HEK293 (cell line): Measurements from ENCODE around the gene ASCC2.

Experiments used
- BCL11A ChIP-seq: fragments of 450-650 bp; formaldehyde crosslinking; IDR thresholded peaks from 2 replicates; pipeline ENCODE4 v1.5.1; 2016; ENCODE audit warnings: low read depth, missing biosample characterization, missing genetic modification characterization
- CTCF ChIP-seq: fragments of 450-650 bp; formaldehyde crosslinking; IDR thresholded peaks from 2 replicates; pipeline ENCODE4 v1.5.1; 2016; ENCODE audit warnings: missing biosample characterization, missing genetic modification characterization
- PBX3 ChIP-seq: sonication (generic); formaldehyde crosslinking; IDR thresholded peaks from 2 replicates; pipeline ENCODE4 v1.8.1; 2022; ENCODE audit warnings: mild to moderate bottlenecking, moderate library complexity, missing genetic modification reagents
- SETDB1 ChIP-seq: IDR thresholded peaks from one replicate; pipeline ENCODE4 v1.6.1; 2017; ENCODE audit warnings: mild to moderate bottlenecking, low read length, moderate library complexity, mixed read lengths; ENCODE audit not compliant: insufficient read length
- ZBTB17 ChIP-seq: fragments of 450-650 bp; formaldehyde crosslinking; IDR thresholded peaks from 2 replicates; pipeline ENCODE4 v1.5.1; 2016; ENCODE audit warnings: missing biosample characterization, missing genetic modification characterization
- ZBTB26 ChIP-seq: fragments of 450-650 bp; formaldehyde crosslinking; optimal IDR thresholded peaks from 2 replicates; pipeline ENCODE3; 2016; ENCODE audit warnings: missing biosample characterization, mild to moderate bottlenecking, missing genetic modification characterization

DNA sequence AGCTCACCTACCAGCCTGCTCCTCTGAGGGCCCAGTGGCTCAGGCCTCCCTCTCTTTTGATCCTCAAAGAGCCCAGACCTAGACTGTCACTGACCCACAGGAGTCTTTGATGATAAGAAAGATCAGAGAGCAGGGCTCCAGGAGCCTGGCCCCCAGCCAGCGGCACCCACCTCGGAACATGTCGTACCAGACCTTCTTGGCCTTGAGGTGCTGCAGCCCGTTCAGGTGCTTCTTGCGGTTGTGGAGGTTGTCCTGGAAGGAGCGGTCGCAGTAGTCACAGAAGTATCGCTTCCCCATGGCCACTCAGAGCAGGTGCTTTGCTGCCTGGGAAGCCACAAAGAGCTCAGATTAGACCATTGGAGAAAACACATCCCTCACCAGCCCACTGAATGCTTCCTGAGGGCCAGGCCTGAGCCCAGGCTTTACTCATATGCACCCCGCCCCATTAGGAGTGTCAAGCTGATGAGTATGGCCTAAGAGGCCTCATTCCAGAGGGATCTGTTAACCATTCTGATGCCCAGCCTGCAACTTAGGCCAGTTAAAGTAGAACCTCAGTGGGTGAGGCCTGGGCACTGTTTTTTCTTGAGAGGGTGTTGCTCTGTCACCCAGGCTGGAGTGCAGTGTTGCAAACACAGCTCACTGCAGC lies 89.7 kb downstream of the ASCC2 start:
- TF ChIP-seq CTCF (no peak), SETDB1 (no peak), PBX3 (CRISPR knock-in tag) (no peak), BCL11A (no peak), ZBTB17 (no peak), ZBTB26 (tag by site-specific recombination) (no peak)
